GM23248 (cell line): ENCODE data around the gene DDX4.

Experiments
- EZH2 ChIP-seq: fragments of 200-600 bp; sonication (generic); IDR thresholded peaks from 2 replicates; pipeline ENCODE4 v1.6.1; 2018; ENCODE audit warnings: antibody characterized with exemption, mild to moderate bottlenecking; ENCODE audit not compliant: insufficient read depth, poor library complexity, severe bottlenecking
- EZH2phosphoT487 ChIP-seq: fragments of 200-600 bp; sonication (generic); IDR thresholded peaks from 2 replicates; pipeline ENCODE4 v1.6.1; 2018; ENCODE audit warnings: antibody characterized with exemption, moderate library complexity, mild to moderate bottlenecking, low read depth; ENCODE audit not compliant: insufficient read depth

- TF ChIP-seq EZH2, result no peak
- no peak for TF ChIP-seq EZH2phosphoT487
Measured at GRCh38 chr5:55850839-55851674, 113.2 kb downstream of the DDX4 start, which contains the start of gene IL31RA.
